A549 (cell line): ENCODE data around the gene PRKD1. TPM values are rescaled to one million over a fixed set of nuclear protein-coding genes. Genes with fewer than 3 reads are reported as not detected.

Source experiments
- ATAC-seq, 2 experiments: fragments of 200-7000 bp in 1 of 2; fragments of >200 bp in 1 of 2; cut with Nextera tagmentation in 1 of 2; cut with Tn5 transposase in 1 of 2; 3 replicates each; pipeline versions ENCODE4 v1.8.0 to v1.9.1; 2018 to 2020; ENCODE audit warnings: mild to moderate bottlenecking in 1 of 2, moderate library complexity in 1 of 2
- CTCF ChIA-PET: fragments of 300-600 bp; sonication (Branson Sonifier 250); formaldehyde crosslinking; extraction: SDS; loops from one replicate; lab custom pipeline; 2021; ENCODE audit warnings: antibody characterized with exemption, inconsistent platforms; lab: Yijun Ruan, JAX
- POLR2A ChIA-PET: fragments of 350-600 bp; formaldehyde crosslinking; extraction: SDS; loops from one replicate; lab custom pipeline; 2021; ENCODE audit warnings: antibody characterized with exemption, inconsistent platforms; lab: Yijun Ruan, JAX
- DNase-seq, 2 experiments: peaks; one replicate each; pipeline versions ENCODE4 v3.0.0 to v3.0.0-alpha.2; 2011 to 2016; ENCODE audit warnings: low read depth in 1 of 2, low spot score in 1 of 2
- FAIRE-seq: peaks from 2 replicates; lab custom pipeline; 2011; peaks lifted over from hg19 to GRCh38; lab: Jason Lieb, UNC
- H3K27ac ChIP-seq, 2 experiments: fragments of >200 bp; sonication (Bioruptor Twin); formaldehyde crosslinking; 3 replicates each; pipeline ENCODE4 v1.5.1; 2016 to 2017
- H3K4me1 ChIP-seq: fragments of >200 bp; sonication (Bioruptor Twin); formaldehyde crosslinking; 3 replicates; pipeline ENCODE4 v1.6.1; 2016
- H3K4me2 ChIP-seq: fragments of >200 bp; sonication (Bioruptor Twin); formaldehyde crosslinking; 3 replicates; pipeline ENCODE4 v1.6.1; 2016
- H3K4me3 ChIP-seq: fragments of >200 bp; sonication (Bioruptor Twin); formaldehyde crosslinking; 3 replicates; pipeline ENCODE4 v1.5.1; 2016
- H3K9me3 ChIP-seq: fragments of >200 bp; sonication (Bioruptor Twin); formaldehyde crosslinking; 3 replicates; pipeline ENCODE4 v1.6.1; 2016
- CBX8 ChIP-seq: fragments of 200-600 bp; sonication (generic); IDR thresholded peaks from 2 replicates; pipeline ENCODE4 v1.6.1; 2016
- CHD2 ChIP-seq: fragments of 150-350 bp; IDR thresholded peaks from 2 replicates; pipeline ENCODE4 v1.6.1; 2014; ENCODE audit warnings: low read length; ENCODE audit not compliant: partially characterized antibody
- EHMT2 ChIP-seq: fragments of 200-600 bp; sonication (generic); IDR thresholded peaks from 2 replicates; pipeline ENCODE4 v1.6.1; 2016; ENCODE audit warnings: antibody characterized with exemption, low read depth, mild to moderate bottlenecking, moderate library complexity
- EP300 ChIP-seq, 2 experiments: fragments of >200 bp; sonication (Bioruptor Twin); formaldehyde crosslinking; IDR thresholded peaks; 2 replicates in 1 of 2; 3 replicates in 1 of 2; pipeline ENCODE4 v1.6.1; 2016 to 2017
- GATA3 ChIP-seq: IDR thresholded peaks from 2 replicates; pipeline ENCODE4 v1.6.1; 2012; ENCODE audit warnings: borderline replicate concordance
- HDAC2 ChIP-seq: fragments of 200-600 bp; sonication (generic); IDR thresholded peaks from 2 replicates; pipeline ENCODE4 v1.6.1; 2016
- HOXB13 ChIP-seq: fragments of 250-450 bp; sonication (Bioruptor Pico); IDR thresholded peaks from 2 replicates; pipeline ENCODE4 v1.5.0; 2020; ENCODE audit warnings: low read depth, mild to moderate bottlenecking, moderate library complexity
- JUNB ChIP-seq: fragments of >200 bp; sonication (Bioruptor Twin); formaldehyde crosslinking; IDR thresholded peaks from 2 replicates; pipeline ENCODE4 v1.6.1; 2016
- KDM1A ChIP-seq: fragments of 200-600 bp; sonication (generic); IDR thresholded peaks from 2 replicates; pipeline ENCODE4 v1.6.1; 2016; ENCODE audit warnings: low read depth, mild to moderate bottlenecking
- KDM5A ChIP-seq: fragments of 200-600 bp; sonication (generic); IDR thresholded peaks from 2 replicates; pipeline ENCODE4 v1.6.1; 2016; ENCODE audit warnings: antibody characterized with exemption, mild to moderate bottlenecking
- MAFK ChIP-seq: fragments of 450-650 bp; IDR thresholded peaks from 2 replicates; pipeline ENCODE4 v1.6.1; 2014; ENCODE audit not compliant: partially characterized antibody
- MAZ ChIP-seq: fragments of 150-350 bp; IDR thresholded peaks from 2 replicates; pipeline ENCODE4 v1.6.1; 2014; ENCODE audit warnings: antibody characterized with exemption, low read depth, low read length, borderline replicate concordance
- MYC ChIP-seq: IDR thresholded peaks from 2 replicates; pipeline ENCODE4 v1.6.1; 2012; ENCODE audit warnings: mild to moderate bottlenecking, inconsistent platforms, low read length, improper control_type of control experiment, borderline replicate concordance
- NFE2L2 ChIP-seq: fragments of 150-350 bp; conservative IDR thresholded peaks from 2 replicates; pipeline ENCODE4 v1.6.1; 2014; ENCODE audit warnings: low read length
- NR3C1 ChIP-seq: fragments of >200 bp; sonication (Bioruptor Twin); formaldehyde crosslinking; IDR thresholded peaks from 3 replicates; pipeline ENCODE4 v1.6.1; 2017
- RCOR1 ChIP-seq: fragments of 150-350 bp; IDR thresholded peaks from 2 replicates; pipeline ENCODE4 v1.6.1; 2014; ENCODE audit warnings: antibody characterized with exemption, low read length, low read depth
- RFX5 ChIP-seq: fragments of 450-650 bp; IDR thresholded peaks from 2 replicates; pipeline ENCODE4 v1.7.1; 2014; ENCODE audit warnings: antibody characterized with exemption, mild to moderate bottlenecking, moderate library complexity
- RNF2 ChIP-seq: fragments of 200-600 bp; sonication (generic); IDR thresholded peaks from 2 replicates; pipeline ENCODE4 v1.6.1; 2016; ENCODE audit warnings: low read depth, mild to moderate bottlenecking, antibody characterized with exemption, moderate library complexity, borderline replicate concordance
- ZSCAN20 ChIP-seq: fragments of 250-450 bp; sonication (Bioruptor Pico); IDR thresholded peaks from 2 replicates; pipeline ENCODE4 v1.8.0; 2022; ENCODE audit warnings: mild to moderate bottlenecking, moderate library complexity
- WGBS: methylation state at CpG from one replicate; pipeline ENCODE4 v1.1.6; 2017; ENCODE audit errors: missing lambda C conversion rate; 5-methylcytosine and 5-hydroxymethylcytosine counted together
- polyA plus RNA-seq, 4 experiments: library from polyadenylated mRNA; depleted of rRNA in 3 of 4; stranded (reverse); fragments of >200 nt; fragmentation: RNase III in 1 of 4; extraction: RNeasy Plus Mini Kit Qiagen cat#74134 plus additional on column Dnase treatment in 1 of 4; gene quantifications; 2 replicates in 3 of 4; 3 replicates in 1 of 4; pipeline ENCODE4 v1.2.3, GENCODE V29; 2011 to 2017
- TF ChIP-seq, protein P1 (sequence below): fragments of >200 bp; sonication (Bioruptor Twin); formaldehyde crosslinking; IDR thresholded peaks from 3 replicates; pipeline ENCODE4 v1.5.1; 2016
- TF ChIP-seq, protein P2 (sequence below): fragments of 250-450 bp; sonication (Bioruptor Pico); IDR thresholded peaks from 2 replicates; pipeline ENCODE4 v1.5.0; 2021; ENCODE audit warnings: mild to moderate bottlenecking, moderate library complexity, borderline replicate concordance
- TF ChIP-seq, protein P3 (sequence below): fragments of 200-600 bp; sonication (generic); IDR thresholded peaks from 2 replicates; pipeline ENCODE4 v1.6.1; 2016; ENCODE audit warnings: antibody characterized with exemption, mild to moderate bottlenecking, moderate library complexity

The PRKD1 gene
- polyA plus RNA-seq, 2 of the 4 experiments (the other 2 are of a cell fraction), result 3.0 to 7.8 TPM

DNA sequence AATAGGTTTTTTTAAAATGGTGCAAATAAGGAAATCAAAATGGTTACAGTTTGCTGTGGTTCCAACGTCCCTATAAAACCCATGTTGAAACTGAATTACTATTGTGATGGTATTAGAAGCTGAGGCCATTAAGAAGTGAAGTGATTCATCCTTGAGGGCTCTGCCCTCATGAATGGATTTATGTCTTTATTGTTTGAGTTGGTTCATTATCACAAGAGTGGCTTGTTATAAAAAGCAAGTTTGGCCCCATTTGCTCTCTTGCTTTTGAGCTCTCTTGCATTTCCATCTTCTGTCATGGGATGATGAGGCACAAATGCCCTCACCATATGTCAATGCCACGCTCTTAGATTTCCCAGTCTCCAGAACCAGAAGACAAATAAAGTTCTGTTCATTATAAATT is 62.3 kb downstream of the PRKD1 start (continued):
- TF ChIP-seq, protein P1, sequence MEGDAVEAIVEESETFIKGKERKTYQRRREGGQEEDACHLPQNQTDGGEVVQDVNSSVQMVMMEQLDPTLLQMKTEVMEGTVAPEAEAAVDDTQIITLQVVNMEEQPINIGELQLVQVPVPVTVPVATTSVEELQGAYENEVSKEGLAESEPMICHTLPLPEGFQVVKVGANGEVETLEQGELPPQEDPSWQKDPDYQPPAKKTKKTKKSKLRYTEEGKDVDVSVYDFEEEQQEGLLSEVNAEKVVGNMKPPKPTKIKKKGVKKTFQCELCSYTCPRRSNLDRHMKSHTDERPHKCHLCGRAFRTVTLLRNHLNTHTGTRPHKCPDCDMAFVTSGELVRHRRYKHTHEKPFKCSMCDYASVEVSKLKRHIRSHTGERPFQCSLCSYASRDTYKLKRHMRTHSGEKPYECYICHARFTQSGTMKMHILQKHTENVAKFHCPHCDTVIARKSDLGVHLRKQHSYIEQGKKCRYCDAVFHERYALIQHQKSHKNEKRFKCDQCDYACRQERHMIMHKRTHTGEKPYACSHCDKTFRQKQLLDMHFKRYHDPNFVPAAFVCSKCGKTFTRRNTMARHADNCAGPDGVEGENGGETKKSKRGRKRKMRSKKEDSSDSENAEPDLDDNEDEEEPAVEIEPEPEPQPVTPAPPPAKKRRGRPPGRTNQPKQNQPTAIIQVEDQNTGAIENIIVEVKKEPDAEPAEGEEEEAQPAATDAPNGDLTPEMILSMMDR, result no peak
- no peak for TF ChIP-seq CHD2
- TF ChIP-seq ZSCAN20 (CRISPR knock-in tag), result no peak

DNA sequence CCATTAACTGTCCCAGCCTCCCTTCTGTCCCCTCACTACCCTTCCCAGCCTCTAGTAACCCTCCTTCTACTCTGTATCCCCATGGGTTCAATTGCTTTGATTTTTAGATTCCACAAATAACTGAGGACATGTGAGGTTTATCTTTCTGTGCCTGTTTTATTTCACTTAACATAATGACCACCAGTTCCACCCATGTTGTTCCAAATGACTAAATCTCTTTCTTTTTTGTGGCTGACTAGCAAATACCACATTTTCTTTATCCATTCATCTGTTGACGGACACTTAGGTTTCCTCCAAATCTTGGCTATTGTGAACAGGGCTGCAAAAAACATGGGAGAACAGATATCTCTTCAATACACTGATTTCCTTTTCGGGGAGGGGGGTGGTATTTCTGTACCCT is 65.7 kb downstream of the PRKD1 start:
- WGBS, result 45% methylated on average over 2 of the region's 2 CpGs
- no peak overlapping the region for H3K4me3 ChIP-seq
- no peaks in the 10 kb centered on the region for H3K4me1 ChIP-seq
- no peak overlapping the region for H3K4me2 ChIP-seq
- no peak for FAIRE-seq
- no peak for ATAC-seq
- no peak for DNase-seq
- ChIA-PET CTCF (no interaction called here), POLR2A (no interaction called here)
- H3K9me3 ChIP-seq, result no peaks in the 10 kb centered on the region
- TF ChIP-seq, protein P2, sequence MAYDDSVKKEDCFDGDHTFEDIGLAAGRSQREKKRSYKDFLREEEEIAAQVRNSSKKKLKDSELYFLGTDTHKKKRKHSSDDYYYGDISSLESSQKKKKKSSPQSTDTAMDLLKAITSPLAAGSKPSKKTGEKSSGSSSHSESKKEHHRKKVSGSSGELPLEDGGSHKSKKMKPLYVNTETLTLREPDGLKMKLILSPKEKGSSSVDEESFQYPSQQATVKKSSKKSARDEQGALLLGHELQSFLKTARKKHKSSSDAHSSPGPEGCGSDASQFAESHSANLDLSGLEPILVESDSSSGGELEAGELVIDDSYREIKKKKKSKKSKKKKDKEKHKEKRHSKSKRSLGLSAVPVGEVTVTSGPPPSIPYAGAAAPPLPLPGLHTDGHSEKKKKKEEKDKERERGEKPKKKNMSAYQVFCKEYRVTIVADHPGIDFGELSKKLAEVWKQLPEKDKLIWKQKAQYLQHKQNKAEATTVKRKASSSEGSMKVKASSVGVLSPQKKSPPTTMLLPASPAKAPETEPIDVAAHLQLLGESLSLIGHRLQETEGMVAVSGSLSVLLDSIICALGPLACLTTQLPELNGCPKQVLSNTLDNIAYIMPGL (CRISPR knock-in tag), result no peak
- no peak for TF ChIP-seq MYC
- no peak for TF ChIP-seq NFE2L2
- TF ChIP-seq RFX5, result no peak
- no peak for TF ChIP-seq RNF2
- no peak for TF ChIP-seq RCOR1
- no peak for TF ChIP-seq EP300 (IDR thresholded peaks at IDR 0.05)
- TF ChIP-seq JUNB, result no peak
- TF ChIP-seq HDAC2, result no peak
- no peak for TF ChIP-seq EHMT2
- TF ChIP-seq, protein P3, sequence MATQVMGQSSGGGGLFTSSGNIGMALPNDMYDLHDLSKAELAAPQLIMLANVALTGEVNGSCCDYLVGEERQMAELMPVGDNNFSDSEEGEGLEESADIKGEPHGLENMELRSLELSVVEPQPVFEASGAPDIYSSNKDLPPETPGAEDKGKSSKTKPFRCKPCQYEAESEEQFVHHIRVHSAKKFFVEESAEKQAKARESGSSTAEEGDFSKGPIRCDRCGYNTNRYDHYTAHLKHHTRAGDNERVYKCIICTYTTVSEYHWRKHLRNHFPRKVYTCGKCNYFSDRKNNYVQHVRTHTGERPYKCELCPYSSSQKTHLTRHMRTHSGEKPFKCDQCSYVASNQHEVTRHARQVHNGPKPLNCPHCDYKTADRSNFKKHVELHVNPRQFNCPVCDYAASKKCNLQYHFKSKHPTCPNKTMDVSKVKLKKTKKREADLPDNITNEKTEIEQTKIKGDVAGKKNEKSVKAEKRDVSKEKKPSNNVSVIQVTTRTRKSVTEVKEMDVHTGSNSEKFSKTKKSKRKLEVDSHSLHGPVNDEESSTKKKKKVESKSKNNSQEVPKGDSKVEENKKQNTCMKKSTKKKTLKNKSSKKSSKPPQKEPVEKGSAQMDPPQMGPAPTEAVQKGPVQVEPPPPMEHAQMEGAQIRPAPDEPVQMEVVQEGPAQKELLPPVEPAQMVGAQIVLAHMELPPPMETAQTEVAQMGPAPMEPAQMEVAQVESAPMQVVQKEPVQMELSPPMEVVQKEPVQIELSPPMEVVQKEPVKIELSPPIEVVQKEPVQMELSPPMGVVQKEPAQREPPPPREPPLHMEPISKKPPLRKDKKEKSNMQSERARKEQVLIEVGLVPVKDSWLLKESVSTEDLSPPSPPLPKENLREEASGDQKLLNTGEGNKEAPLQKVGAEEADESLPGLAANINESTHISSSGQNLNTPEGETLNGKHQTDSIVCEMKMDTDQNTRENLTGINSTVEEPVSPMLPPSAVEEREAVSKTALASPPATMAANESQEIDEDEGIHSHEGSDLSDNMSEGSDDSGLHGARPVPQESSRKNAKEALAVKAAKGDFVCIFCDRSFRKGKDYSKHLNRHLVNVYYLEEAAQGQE, result no peak
- TF ChIP-seq NR3C1, result no peak
- no peak for TF ChIP-seq ZSCAN20 (CRISPR knock-in tag)
- no peak for TF ChIP-seq KDM5A
- no peak for TF ChIP-seq KDM1A
- TF ChIP-seq HOXB13, result no peak
- no peak for TF ChIP-seq MAZ
- no peak for TF ChIP-seq CBX8
- TF ChIP-seq MAFK, result no peak
- no peak for TF ChIP-seq GATA3
- H3K27ac ChIP-seq, result no peak overlapping the region
